Astrocyte (in vitro differentiated cells and primary cell): ENCODE data around the gene PRKCE.

Experiments
- CTCF ChIP-seq: IDR thresholded peaks from 2 replicates; pipeline ENCODE4 v1.5.1; 2011; ENCODE audit warnings: low read depth, mild to moderate bottlenecking, inconsistent platforms, low read length, moderate library complexity; ENCODE audit not compliant: insufficient read depth
- EZH2 ChIP-seq: IDR thresholded peaks from 2 replicates; pipeline ENCODE4 v1.6.1; 2012; ENCODE audit warnings: mild to moderate bottlenecking, low read length, inconsistent platforms; ENCODE audit not compliant: insufficient read depth

GRCh38 chr2:46116553-46116991, 465.1 kb downstream of the PRKCE start:
- TF ChIP-seq CTCF, result no peak
- no peak for TF ChIP-seq EZH2
